GM23338 (cell line): ENCODE results near the gene TMED8. TPM values are rescaled to one million over a fixed set of nuclear protein-coding genes. Genes with fewer than 3 reads are reported as not detected.
"Not testable (repeated sequence)": the region's sequence is repeated elsewhere in the genome, so short reads cannot be mapped to it uniquely, and the experiment has no call there.

Source experiments
- ATAC-seq: fragments of 200-7000 bp; cut with Tn5 transposase; 3 replicates; pipeline ENCODE4 v1.9.1; 2020
- DNase-seq: peaks from one replicate; pipeline ENCODE4 v3.0.0-alpha.2; 2015; ENCODE audit warnings: low spot score
- H2AFZ ChIP-seq: fragments of 200-600 bp; sonication (generic); 2 replicates; pipeline ENCODE4 v1.8.0; 2016; ENCODE audit warnings: antibody characterized with exemption, mild to moderate bottlenecking, moderate library complexity
- H3F3A ChIP-seq: fragments of 200-600 bp; sonication (generic); replicated peaks from 2 replicates; pipeline ENCODE4 v1.8.0; 2017; ENCODE audit warnings: antibody characterized with exemption, mixed run types, low read depth
- H3K27ac ChIP-seq: fragments of 200-600 bp; sonication (generic); 2 replicates; pipeline ENCODE4 v1.6.1; 2016; ENCODE audit warnings: low read depth
- H3K27me3 ChIP-seq: fragments of 200-600 bp; sonication (generic); 2 replicates; pipeline ENCODE4 v1.8.0; 2016; ENCODE audit warnings: mild to moderate bottlenecking, mixed run types, moderate library complexity; ENCODE audit not compliant: insufficient read depth
- H3K36me3 ChIP-seq: fragments of 200-600 bp; sonication (generic); 2 replicates; pipeline ENCODE4 v1.8.0; 2016; ENCODE audit warnings: mild to moderate bottlenecking; ENCODE audit not compliant: insufficient read depth
- H3K4me1 ChIP-seq: fragments of 200-600 bp; sonication (generic); 2 replicates; pipeline ENCODE4 v1.8.0; 2016; ENCODE audit warnings: mild to moderate bottlenecking, moderate library complexity; ENCODE audit not compliant: insufficient read depth
- H3K4me2 ChIP-seq: fragments of 200-600 bp; sonication (generic); 2 replicates; pipeline ENCODE4 v1.7.1; 2017; ENCODE audit warnings: mixed run types
- H3K4me3 ChIP-seq: fragments of 200-600 bp; sonication (generic); 2 replicates; pipeline ENCODE4 v1.6.1; 2016; ENCODE audit warnings: mixed run types
- H3K79me2 ChIP-seq: fragments of 200-600 bp; sonication (generic); replicated peaks from 2 replicates; pipeline ENCODE4 v1.8.0; 2017; ENCODE audit warnings: mild to moderate bottlenecking; ENCODE audit not compliant: insufficient read depth
- H3K9me2 ChIP-seq: fragments of 200-600 bp; sonication (generic); 2 replicates; pipeline ENCODE4 v1.8.0; 2017; ENCODE audit not compliant: insufficient read depth
- H4K20me1 ChIP-seq: fragments of 200-600 bp; sonication (generic); replicated peaks from 2 replicates; pipeline ENCODE4 v1.8.0; 2017; ENCODE audit warnings: mild to moderate bottlenecking; ENCODE audit not compliant: insufficient read depth
- H3K27ac Mint-ChIP-seq: 2 replicates; pipeline ENCODE4 v1.8.0; 2020; ENCODE audit warnings: inconsistent platforms, mild to moderate bottlenecking, moderate library complexity, mixed read lengths
- H3K27me3 Mint-ChIP-seq: 3 replicates; pipeline ENCODE4 v1.8.0; 2022; ENCODE audit warnings: low read depth, mild to moderate bottlenecking, moderate library complexity, mixed read lengths, inconsistent platforms; ENCODE audit not compliant: insufficient read depth, poor library complexity
- H3K36me3 Mint-ChIP-seq: 3 replicates; pipeline ENCODE4 v1.8.0; 2021; ENCODE audit warnings: low read depth, mild to moderate bottlenecking, inconsistent platforms, moderate library complexity, mixed read lengths
- H3K4me1 Mint-ChIP-seq: 3 replicates; pipeline ENCODE4 v1.8.0; 2020; ENCODE audit warnings: mild to moderate bottlenecking, inconsistent platforms, mixed read lengths
- H3K4me3 Mint-ChIP-seq: 3 replicates; pipeline ENCODE4 v1.8.0; 2021; ENCODE audit warnings: moderate library complexity, mild to moderate bottlenecking, inconsistent platforms, mixed read lengths
- H3K9me3 Mint-ChIP-seq: 3 replicates; pipeline ENCODE4 v1.8.0; 2020; ENCODE audit warnings: moderate library complexity, mild to moderate bottlenecking, inconsistent platforms, mixed read lengths
- CREB1 ChIP-seq: fragments of 250-450 bp; sonication (Bioruptor Pico); IDR thresholded peaks from 2 replicates; pipeline ENCODE4 v1.5.0; 2020; ENCODE audit warnings: low read depth, mild to moderate bottlenecking, moderate library complexity
- CTCF ChIP-seq, 2 experiments: fragments of 200-600 bp in 1 of 2; sonication (generic) in 1 of 2; conservative IDR thresholded peaks; 2 replicates each; pipeline versions ENCODE4 v1.5.1 to v1.6.1; 2016 to 2017; ENCODE audit warnings: antibody characterized with exemption in 2 of 2, low read depth in 2 of 2, mild to moderate bottlenecking in 2 of 2, moderate library complexity in 1 of 2
- ETS1 ChIP-seq: IDR thresholded peaks from 2 replicates; pipeline ENCODE4 v1.6.1; 2016; ENCODE audit warnings: antibody characterized with exemption
- EZH2 ChIP-seq: fragments of 200-600 bp; sonication (generic); IDR thresholded peaks from one replicate; pipeline ENCODE4 v1.8.0; 2017; ENCODE audit warnings: antibody characterized with exemption, mild to moderate bottlenecking, low read depth; ENCODE audit not compliant: unreplicated experiment
- EZH2phosphoT487 ChIP-seq: fragments of 200-600 bp; sonication (generic); IDR thresholded peaks from one replicate; pipeline ENCODE4 v1.8.1; 2018; ENCODE audit warnings: antibody characterized with exemption; ENCODE audit not compliant: unreplicated experiment
- NANOG ChIP-seq: IDR thresholded peaks from 2 replicates; pipeline ENCODE4 v1.6.1; 2016; ENCODE audit warnings: antibody characterized with exemption, borderline replicate concordance
- REST ChIP-seq: IDR thresholded peaks from one replicate; pipeline ENCODE4 v1.6.1; 2018; ENCODE audit warnings: antibody characterized with exemption; ENCODE audit not compliant: unreplicated experiment
- STAT1 ChIP-seq: IDR thresholded peaks from one replicate; pipeline ENCODE4 v1.6.1; 2016; ENCODE audit warnings: antibody characterized with exemption; ENCODE audit not compliant: unreplicated experiment
- ZNF114 ChIP-seq: fragments of 250-450 bp; sonication (Bioruptor Pico); IDR thresholded peaks from 2 replicates; pipeline ENCODE4 v1.5.0; 2020; ENCODE audit warnings: mild to moderate bottlenecking, moderate library complexity
- ZNF462 ChIP-seq: fragments of 250-450 bp; sonication (Bioruptor Pico); IDR thresholded peaks from 2 replicates; pipeline ENCODE4 v1.5.0; 2020; ENCODE audit warnings: mild to moderate bottlenecking, moderate library complexity
- polyA plus RNA-seq: library from polyadenylated mRNA; unstranded; fragments of >200 nt; fragmentation: Nextera tagmentation; extraction: Ambion mirVana; gene quantifications from 2 replicates; pipeline ENCODE4 v1.2.1, GENCODE V29; 2016
- total RNA-seq: library from RNA; depleted of rRNA; stranded (reverse); fragments of >200 nt; shearing (Covaris generic); gene quantifications from 2 replicates; pipeline ENCODE4 v1.2.3, GENCODE V29; 2014

Gene TMED8
- total and polyA plus RNA-seq, 2 experiments from 2014 or later, result 4.3 to 13.8 TPM

- Mint-ChIP-seq H3K4me3 (no peak overlapping the region), H3K27me3 (peaks cover 2% of the 10 kb centered on the region), H3K36me3 (peaks cover 26% of the 10 kb centered on the region), H3K9me3 (peaks cover 22% of the 10 kb centered on the region), H3K4me1 (no peaks in the 10 kb centered on the region), H3K27ac (no peak overlapping the region)
- no peak overlapping the region for H3K4me2 ChIP-seq
- no peak overlapping the region for H2AFZ ChIP-seq
- ATAC-seq (no peak), DNase-seq (no peak)
- no peak overlapping the region for H3K4me3 ChIP-seq
- no peaks in the 10 kb centered on the region for H4K20me1 ChIP-seq
- TF ChIP-seq STAT1 (no peak), CREB1 (CRISPR knock-in tag) (no peak), ZNF114 (CRISPR knock-in tag) (no peak), EZH2 (no peak), EZH2phosphoT487 (no peak), CTCF (conservative IDR thresholded peaks at IDR 0.05; ENCODE audit: low read depth in 2 of 2) (no peak), REST (no peak), NANOG (no peak), ZNF462 (CRISPR knock-in tag) (no peak), ETS1 (no peak)
- H3F3A ChIP-seq, result no peaks in the 10 kb centered on the region
- H3K36me3 ChIP-seq, result no peaks in the 10 kb centered on the region
- H3K79me2 ChIP-seq, result no peaks in the 10 kb centered on the region
- H3K27ac ChIP-seq, result no peak overlapping the region
- no peaks in the 10 kb centered on the region for H3K4me1 ChIP-seq
- H3K27me3 ChIP-seq, result no peaks in the 10 kb centered on the region
- no peaks in the 10 kb centered on the region for H3K9me2 ChIP-seq
Measured at GRCh38 chr14:77416836-77417235, 39.9 kb upstream of the TMED8 start.

GRCh38 chr14:77416098-77416497, 39.2 kb upstream of the TMED8 start:
- Mint-ChIP-seq H3K9me3 (peaks cover 22% of the 10 kb centered on the region), H3K36me3 (peaks cover 26% of the 10 kb centered on the region)
- H3K27me3 Mint-ChIP-seq, ATAC-seq, H3K27ac ChIP-seq, H3K79me2 ChIP-seq, H3K9me2 ChIP-seq, H3K36me3 ChIP-seq, H3K4me3 ChIP-seq, H3K27ac Mint-ChIP-seq, H3K4me3 Mint-ChIP-seq, DNase-seq, H4K20me1 ChIP-seq, H3F3A ChIP-seq, H3K4me1 Mint-ChIP-seq, H3K4me2 ChIP-seq, H3K27me3 ChIP-seq, H3K4me1 ChIP-seq, H2AFZ ChIP-seq: not testable (repeated sequence)
